NCI-H2196 treated with DMSO at 0.1 percent for 48 hours (cell line): ENCODE measurements around the gene BET1.

Experiments used
- DNase-seq: peaks from one replicate; lab custom pipeline; 2025; ENCODE audit not compliant: unreplicated experiment; lab: John Stamatoyannopoulos, UW

Gene BET1

DNA sequence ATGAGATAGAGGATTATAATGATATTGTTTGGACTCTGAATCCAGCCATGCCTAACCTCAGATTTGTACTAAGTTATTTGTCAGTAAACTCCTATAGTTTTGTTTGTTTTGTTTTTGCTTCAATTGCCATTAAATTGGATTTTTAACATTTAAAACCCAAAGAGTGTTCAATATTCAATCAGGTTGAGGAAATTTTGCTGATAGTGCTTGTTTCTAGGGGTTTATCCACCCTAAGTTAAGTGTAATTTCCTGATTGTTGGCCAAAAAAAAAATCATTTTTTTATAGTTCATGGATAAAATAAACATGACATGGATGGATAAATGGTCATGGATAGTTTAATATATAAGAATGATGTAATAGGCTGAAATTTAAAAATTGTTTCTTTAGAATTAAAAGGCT, 11.4 kb upstream of the BET1 start:
- DNase-seq = no peak

GRCh38 chr7:94012746-94013145, 8.6 kb upstream of the BET1 start:
- DNase-seq = no peak

DNA sequence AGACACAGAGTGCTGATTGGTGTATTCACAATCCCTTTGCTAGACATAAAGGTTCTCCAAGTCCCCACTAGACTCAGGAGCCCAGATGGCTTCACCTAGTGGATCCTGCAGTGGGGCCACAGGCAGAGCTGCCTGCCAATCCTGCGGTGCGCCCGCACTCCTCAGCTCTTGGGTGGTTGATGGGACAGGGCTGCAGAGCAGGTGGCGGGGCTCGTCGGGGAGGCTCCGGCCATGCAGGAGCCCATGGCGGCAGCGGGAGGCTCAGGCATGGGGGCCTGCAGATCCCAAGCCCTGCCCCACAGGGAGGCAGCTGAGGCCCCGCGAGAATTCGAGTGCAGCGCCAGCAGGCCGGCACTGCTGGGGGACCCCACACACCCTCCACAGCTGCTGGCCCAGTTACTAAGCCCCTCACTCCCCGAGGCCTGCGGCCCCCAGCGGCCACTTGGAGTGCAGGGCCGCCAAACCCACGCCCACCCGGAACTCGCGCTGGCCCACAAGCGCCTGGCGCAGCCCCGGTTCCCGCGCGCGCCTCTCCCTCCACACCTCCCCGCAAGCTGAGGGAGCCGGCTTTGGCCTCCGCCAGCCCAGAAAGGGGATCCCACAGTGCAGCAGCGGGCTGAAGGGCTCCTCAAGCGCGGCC, 7.7 kb upstream of the BET1 start:
- no peak for DNase-seq

- DNase-seq = no peak
Measured at GRCh38 chr7:94008537-94008936, 4.4 kb upstream of the BET1 start.

DNA sequence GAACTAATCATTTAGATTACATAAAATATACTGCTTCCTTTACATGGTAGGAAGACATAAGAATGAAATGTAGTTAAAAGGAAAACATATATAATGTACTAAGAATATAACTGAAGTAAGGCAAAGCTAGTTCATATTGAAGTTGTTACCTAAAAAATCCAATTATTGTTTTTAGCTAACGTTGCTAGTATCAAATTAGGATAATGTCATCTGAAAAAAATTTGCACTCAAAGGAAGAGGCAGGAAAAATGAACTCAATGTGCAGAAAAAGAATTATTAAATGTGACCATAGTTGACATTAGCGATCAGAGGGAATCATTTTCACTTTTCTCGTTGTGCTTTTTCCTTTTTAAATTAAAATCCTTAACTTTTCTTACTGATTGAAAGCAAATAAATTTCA, 1.6 kb upstream of the BET1 start:
- no peak for DNase-seq

- DNase-seq = no peak
Measured at GRCh38 chr7:94003446-94004023, 620 bp downstream of the BET1 start.

DNA sequence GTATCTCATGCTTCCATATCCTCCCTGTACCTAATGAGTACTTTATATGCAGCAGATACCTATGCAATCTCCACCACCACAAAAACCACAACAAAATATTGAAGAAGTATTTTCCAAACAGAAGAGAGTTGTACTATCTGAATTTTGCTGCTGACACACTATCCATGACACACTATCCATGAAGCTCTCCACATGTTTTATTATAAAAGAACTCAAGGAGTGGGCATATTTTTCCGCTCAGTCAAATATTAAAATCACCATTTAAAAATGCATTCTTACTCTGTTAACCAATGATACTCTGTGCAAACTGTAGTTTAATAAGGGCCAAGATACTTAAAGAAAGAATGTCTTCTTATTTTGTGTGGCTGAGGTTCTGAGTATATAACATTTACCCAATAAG, 2.8 kb downstream of the BET1 start:
- no peak for DNase-seq

DNA sequence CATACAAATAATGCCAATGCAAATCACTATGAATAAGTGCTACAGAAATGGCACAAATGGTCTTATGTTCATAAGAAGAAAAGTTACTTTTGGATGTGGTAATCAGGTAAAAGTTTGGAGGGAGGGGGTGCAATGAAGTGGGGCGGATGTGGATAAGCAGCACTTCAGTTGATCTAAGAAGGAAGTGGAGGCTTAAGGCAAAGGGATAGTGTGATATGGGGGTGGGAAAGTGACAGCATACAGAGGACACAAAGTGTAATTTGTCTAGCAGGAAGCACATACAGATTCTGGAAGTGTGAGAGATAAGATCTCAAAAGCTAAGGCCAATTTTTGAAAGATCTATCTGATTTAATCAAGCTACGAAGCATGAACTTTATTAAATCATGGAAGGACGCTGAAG, 6.3 kb downstream of the BET1 start:
- no peak for DNase-seq

GRCh38 chr7:93992421-93993110, 11.6 kb downstream of the BET1 start:
- no peak for DNase-seq

DNA sequence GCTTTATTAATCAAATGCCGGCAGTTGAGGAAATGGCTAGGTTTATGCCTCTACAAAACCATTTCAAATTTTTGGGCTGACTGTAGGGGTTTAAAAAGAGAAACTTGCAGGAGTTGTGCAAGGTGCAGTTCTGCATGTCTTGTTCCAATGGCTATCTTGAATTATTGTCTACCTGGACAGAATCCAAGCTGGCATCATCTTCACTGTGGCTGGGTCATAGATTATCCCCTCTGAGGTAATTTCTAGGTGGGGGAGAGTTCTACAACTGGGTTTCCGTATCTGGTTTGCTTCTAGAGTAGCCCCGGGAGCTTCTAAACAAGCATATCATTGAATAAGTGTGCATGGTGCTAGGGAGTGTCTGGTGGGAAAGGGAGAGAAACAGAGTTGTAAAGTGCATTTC, 16.9 kb downstream of the BET1 start:
- no peak for DNase-seq

DNA sequence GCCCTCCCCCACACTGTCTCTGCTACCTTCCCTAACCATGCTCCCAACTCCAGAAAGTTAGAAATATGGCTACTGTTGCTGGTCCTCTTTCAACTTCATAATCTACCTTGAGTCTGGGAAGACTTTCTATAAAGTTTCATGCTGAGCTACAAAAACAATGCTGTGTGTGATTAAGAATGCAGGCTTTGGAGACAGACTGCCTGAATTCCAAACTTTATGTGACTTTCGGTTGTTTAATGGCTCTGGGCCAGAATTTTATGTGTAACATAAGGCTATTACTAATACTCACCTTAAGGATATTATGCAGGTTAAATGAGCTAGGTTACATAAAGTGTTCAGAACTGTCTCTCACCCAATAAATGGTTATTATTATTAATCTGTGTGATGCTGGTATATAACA, 19.1 kb downstream of the BET1 start:
- no peak for DNase-seq

DNA sequence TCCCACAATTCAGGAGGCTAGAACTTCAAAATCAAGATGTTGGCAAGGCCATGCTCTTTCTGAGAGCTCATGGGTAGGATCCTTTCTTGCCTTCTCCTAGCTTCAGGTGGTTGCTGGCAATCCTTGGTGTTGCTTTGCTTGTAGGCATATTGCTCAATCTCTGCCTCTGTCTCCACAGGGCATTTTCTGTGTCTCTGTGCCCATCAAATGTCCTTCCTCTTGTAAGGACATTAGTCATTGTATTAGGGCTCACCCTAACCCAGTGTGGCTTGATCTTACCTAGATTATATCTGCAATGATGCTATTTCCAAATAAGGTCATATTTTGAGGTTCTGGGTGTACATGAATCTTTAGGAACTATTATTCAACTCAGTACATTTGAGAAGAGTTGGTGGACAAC, 20.1 kb downstream of the BET1 start:
- DNase-seq = no peak

DNA sequence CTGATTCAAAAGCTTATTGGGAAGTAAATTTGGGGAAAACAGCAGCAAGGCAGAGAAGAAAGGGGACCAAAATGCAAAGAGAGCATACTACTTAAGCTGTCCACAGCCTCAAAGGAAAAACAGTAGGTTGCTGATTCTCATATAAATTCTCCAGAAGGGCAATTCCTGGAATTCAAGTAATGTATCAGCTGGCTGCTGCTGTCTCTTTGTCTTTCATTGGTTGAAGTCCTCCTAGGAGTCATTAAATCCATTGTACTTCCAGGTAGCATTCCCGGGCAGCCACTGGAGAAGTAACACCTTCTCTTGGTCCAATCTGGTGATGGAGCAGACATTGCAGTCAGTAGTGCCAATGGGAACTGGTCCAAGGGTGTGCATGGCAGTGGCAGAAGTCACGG, 22.7 kb downstream of the BET1 start:
- no peak for DNase-seq

- no peak for DNase-seq
Measured at GRCh38 chr7:93980744-93981479, 23.2 kb downstream of the BET1 start.

- no peak for DNase-seq
Measured at GRCh38 chr7:93977211-93977950, 26.8 kb downstream of the BET1 start.

DNA sequence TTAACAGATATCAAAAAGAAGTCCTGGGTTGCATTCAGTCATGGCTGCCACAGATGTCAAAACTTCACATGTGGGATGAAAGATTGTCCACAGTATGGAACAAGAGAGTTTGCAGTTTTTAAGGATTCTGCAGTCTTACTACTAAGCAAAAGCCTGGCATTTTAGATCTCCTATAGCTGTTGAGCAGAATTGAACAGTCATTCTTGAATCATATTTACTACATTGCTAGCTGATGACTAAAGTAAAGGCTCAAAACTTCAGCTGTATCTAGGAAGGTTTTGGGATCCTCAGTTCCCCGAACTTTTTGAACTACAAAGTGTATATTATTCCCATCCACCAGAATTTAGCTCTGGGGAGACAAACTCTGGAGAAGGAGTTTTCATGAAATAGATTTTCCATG, 31.0 kb downstream of the BET1 start:
- DNase-seq = no peak

DNA sequence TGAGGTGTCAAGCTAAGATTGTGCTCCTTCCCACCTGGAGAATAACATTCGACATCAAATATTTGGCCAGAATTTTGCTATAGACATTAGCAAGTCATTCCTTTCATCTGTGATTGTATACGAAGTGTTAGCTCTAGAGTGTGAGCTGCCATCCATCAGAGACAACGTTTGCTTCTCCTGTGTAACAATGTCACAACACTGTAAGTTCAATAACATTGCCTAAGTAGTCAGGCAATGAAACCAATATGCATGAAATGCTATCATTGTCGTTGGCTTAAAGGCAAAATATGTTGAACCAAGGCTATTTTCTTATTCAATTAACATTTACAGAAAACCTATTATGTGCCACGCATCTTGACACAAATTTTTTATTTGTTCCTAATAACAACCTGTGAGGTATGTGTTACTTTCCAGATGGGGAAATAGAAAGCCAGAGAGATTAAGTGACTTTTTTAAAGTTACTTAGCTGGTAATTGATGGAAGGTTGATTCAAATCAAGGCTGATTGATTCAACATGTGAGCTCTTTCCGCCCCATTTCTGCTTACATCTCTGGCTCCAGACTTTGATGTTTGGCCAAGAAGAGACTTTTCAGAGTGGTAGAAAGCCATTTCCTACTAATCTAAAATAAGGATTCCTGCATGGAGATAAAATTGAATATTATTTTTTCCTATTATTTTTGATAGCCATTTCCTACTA, 32.0 kb downstream of the BET1 start:
- DNase-seq = no peak

DNA sequence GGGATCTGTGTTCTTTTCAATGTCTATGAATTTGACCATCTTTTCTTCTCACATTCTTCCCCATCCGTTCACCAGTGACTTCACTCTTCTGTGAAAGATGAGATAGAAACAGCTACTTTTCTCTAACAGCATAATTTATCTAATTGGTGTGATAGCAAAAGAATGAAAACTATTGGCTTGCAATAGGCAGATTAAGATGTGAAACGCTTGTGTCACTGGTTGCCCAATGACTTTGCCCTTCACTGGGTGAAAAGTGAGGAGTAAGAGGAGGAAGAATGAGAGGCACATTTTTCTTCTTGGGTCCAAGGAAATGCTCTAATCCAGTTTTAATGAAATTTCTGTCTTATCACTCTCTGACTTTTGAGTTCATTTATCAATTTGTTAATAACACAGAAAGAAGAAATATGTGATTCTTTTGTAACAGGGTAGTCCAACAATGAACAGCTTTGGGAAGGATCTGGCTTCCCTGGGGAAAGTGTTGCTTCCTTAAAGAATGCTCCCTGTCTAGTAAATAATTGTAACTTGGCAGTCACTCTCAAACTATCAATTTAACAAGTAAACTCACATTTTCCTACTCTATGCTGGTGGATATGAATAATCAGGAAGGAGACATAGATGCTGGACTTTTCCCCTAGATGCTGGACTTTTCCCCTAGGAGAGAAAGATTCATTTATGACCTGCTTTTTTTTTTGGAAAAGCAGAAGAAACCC, 35.1 kb downstream of the BET1 start:
- DNase-seq = no peak

- DNase-seq = no peak
Measured at GRCh38 chr7:93964813-93965212, 39.3 kb downstream of the BET1 start.

GRCh38 chr7:93964262-93964661, 39.9 kb downstream of the BET1 start:
- DNase-seq = no peak
